GM19238 (cell line): ENCODE measurements around the gene PRKD3.
"Not testable (repeated sequence)": the region's sequence is repeated elsewhere in the genome, so short reads cannot be mapped to it uniquely, and the experiment has no call there.

Source experiments
- DNase-seq: peaks from one replicate; pipeline ENCODE4 v3.0.0; 2011; ENCODE audit warnings: low spot score; ENCODE audit not compliant: insufficient read length

Gene PRKD3

DNA sequence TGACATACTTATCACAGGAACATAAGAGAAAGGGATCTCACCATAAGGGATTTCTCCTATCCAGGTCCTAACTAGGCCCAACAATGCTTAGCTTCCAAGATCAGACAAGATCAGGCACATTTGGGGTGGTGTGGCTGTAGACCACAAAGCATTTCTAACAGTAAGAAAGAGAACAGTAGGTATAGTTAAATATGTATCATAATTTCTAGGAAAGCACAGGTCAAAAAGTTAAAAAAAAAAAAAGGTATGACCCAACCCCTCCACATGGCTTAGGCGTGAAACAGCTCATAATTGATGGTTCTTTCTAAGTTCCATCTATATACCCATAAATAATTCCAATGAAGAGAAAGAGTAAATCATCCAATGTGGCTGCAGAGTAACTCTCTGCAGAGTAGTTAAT lies 6.9 kb downstream of the PRKD3 start:
- no peak for DNase-seq

DNA sequence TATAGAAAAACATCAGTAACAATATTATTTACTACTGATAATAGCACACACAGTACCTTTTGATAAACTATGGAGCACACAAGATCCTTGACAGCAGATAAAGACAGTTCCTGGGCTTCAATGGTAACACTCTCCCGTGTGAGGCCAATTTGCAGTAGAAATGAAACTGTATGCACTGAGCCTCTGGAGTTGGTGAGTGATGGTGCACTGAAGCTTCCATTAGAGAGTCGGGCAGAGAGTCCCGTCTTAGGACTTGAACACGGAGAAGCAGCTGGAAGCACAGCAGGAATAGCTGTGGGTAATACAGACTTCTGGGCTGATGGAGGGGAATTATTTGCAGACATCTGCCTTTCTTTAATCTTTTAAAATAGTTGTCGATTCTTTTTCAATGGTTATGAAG lies 8.5 kb downstream of the PRKD3 start:
- no peak for DNase-seq

DNA sequence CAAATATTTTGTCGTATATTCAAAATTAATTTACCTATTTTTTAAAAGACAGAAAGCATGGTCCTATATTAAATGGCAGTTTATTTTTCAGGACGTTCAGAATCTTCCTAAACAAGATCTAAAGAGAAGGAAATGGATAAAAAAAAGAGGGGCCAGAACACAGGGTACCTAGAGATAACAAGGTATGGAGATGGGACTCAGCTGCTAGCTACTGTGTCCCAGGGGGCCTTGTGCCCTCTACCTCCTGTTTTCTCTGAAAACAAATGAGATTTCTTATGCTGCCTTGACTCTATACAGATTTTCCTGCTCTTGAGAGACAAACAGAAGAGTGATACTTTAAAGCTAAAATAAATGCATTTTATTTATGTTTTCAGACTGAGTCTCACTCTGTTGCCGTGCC lies 9.3 kb downstream of the PRKD3 start:
- no peak for DNase-seq

DNA sequence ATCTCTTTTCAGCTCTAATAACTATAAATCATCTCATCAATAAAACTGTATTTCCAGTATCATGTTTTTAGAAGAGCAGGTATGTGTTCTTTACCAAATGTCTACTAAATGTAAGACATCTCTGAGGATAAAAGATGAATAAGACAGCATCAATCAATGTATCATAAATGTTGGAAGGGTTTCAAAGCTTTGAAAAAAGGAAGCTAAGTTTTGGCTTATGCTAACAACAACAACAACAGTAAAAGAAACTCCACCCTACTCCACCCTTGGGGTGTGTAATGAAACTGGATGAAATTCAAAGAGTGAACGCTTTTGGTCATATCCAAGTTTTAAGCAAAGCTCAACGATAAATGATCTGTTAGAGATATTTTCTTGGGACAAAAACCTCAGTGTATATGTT lies 17.1 kb downstream of the PRKD3 start:
- DNase-seq, result no peak

DNA sequence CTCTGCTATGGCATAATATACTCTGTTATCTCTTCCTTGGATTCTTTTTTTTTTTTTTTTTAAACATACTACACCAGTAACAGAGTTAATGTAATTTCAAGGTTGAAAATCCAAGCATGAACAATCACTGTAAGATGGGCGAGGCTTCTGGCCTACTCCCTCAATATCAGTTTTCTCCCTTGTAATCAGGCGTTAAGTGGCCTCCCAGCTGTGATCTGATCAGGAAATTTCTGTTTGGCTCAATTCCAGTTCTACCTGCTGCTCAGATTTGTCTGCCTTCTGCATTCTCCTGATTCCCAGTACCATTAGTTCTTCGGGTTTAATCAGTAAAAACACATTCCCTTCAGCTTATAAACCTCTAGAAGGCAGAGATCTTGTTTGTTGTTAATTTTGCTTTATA lies 18.6 kb downstream of the PRKD3 start:
- no peak for DNase-seq

DNA sequence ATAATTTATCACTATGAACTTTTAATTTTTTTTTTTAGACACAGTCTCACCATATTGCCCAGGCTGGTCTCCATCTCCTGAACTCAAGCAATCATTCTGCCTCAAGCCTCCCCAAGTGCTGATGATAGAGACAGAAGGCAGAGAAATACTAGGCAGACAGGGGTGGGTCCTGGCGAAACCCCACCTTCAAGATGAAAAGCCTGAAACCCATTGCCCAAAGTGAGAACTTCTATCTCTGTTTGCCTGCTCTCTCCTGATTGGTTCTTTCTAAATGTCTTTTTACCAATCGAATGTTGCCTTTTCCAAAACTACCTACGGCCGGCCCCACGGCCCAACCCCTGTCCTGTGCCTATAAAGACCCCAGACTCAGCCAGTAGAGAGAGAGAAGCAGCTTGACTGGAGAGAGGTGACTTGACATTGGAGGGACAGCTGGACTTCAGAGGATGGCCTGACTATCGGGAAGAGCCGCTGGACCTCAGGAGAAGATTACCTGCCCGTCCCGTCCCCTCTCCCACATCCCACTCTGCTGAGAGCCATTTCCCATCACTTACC lies 21.9 kb downstream of the PRKD3 start:
- no peak for DNase-seq

DNA sequence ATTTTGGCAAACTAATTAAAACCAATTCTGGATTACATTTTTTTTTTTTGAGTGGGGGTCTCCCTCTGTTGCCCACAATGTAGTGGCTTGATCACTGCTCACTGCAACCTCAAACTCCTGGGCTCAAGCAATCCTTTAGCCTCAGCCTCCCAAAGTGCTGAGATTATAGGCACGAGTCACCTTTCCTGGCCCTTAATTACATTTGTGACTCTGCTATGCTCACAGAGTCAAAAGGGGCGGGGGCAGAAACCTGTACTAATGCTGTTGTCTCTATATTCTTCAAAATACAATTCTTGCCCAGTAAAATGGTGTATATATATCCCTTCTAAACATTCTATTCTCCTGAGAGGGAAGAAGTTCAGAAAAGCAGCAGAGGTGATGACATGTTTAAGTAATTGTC lies 23.2 kb downstream of the PRKD3 start:
- DNase-seq, result no peak

DNA sequence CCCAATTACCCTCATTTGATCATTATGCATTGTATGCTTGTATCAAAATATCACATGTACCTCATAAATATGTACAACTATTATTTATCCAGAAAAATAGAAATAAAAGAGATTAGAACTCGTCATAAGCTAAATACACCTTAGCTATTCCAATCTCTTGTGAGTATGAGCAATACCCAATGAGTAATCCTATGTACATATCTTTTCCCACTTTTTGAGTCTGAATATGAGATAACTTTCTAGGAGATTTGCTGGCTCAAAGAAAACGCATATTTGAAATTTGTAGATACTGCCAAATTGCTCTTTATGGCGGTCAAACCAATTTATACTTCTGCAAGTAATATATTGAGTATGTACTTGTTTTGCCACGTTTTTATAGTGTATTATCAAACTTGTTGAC lies 24.1 kb downstream of the PRKD3 start:
- DNase-seq, result no peak

DNA sequence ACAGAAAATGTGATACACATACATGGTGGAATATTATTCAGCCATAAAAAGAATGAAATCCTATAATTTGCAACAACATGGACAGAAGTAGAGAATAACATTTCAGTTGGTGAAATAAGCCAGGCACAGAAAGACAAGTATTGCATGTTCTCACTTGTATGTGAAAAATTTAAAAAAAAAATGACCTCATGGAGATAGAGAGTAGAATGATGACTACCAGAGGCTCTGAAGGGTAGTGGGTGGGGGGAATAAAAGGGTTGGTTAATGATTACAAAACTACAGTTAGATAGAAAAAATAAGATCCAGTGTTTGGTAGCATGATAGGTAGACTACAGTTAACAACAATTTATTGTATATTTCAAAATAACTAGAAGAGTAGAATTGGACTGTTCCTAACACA lies 24.5 kb downstream of the PRKD3 start:
- no peak for DNase-seq

DNA sequence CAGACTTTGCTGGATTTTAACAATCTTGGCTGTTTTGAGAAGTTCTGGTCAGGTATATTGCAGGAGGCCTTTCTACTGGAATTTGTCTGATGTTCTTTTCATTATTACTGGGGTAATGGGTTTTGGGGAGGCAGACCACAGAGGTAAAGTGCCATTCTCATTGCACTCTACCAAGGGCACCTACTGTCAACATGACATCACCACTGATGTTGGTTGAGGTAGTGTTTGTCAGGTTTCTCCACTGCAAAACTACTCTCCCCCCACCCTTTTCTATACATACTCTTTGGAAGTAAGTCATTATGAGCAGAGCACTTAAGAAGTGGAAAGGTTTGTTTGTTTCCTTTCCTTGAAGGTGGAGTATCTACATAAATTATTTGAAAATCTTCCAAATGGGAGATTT lies 27.0 kb downstream of the PRKD3 start:
- DNase-seq, result no peak

DNA sequence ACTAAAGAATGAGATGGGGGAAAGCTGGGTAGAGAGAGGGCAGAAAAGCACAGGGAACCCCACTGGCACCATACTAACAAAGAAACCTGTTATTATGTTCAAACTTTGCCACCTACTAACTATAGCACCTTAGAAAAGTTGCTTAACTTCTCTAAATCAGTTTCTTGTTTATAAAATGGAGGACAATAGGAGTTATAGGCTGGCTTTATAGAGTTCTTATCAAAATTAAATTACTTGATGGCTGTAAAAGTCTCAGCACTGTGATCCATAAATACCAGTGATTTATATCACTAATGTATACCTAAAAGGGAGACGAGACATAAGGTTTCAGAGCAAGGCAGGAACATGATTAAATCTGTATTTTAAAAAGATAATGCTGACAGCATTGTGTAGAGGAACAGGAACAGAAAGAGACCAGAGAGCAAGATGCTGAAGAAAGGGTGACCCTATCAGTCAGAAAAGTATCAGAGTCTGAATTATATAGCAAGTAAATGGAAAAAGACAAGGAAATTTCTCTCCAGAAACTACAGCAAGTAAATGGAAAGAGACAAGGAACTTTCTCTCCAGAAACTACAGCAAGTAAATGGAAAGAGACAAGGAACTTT lies 29.1 kb downstream of the PRKD3 start:
- no peak for DNase-seq

DNA sequence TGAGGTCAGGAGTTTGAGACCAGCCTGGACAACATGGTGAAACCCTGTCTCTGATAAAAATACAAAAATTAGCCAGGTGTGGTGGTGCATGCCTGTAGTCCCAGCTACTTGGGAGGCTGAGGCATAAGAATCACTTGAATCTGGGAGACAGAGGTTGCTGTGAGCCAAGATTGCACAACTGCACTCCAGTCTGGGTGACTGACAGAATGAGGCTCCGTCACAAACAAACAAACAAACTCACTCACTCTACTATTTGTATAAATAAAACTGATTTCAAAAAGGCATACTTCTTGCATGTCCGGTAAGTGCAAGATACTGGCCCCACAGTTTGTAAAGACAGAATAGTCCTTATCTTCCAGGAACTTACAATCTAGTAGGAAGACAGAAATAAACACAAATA lies 29.8 kb downstream of the PRKD3 start:
- DNase-seq, result not testable (repeated sequence)

DNA sequence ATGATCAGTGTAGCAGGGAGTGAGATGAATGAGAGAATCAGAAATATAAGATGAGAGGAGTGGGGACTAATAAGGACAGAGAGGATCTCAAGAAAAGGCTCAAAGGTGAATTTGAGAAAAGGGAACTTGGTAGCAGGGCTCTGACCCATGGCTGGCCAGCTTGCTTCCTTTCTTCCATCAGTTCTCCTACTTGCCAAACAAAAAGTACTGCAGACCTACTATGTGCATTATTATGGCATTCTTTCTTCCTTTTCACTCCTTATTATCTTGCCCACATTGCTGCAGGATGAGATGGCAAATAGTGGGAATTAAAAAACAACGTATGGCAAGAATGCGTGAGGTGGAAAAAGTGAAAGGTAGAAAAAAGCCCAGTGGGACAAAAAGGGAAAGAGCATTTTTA lies 33.0 kb downstream of the PRKD3 start:
- no peak for DNase-seq

DNA sequence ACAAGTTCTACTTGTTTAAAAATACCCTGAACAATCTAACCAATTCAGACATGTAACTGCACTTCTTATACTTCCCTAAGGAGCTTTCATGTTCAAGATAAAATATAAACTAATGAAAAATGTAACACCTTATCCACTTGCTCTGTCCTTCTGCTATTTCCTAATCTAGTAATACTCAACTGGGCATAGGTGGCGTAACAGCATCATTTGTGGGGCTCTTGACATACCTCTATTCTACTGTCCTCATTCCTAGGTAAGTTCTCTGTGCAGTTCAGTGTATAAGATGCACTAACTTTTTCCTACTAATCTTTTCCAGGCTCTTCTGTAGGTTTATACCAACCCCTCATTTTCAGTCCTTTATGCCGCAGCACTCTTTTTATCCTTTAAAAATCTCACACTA lies 36.7 kb downstream of the PRKD3 start:
- no peak for DNase-seq

DNA sequence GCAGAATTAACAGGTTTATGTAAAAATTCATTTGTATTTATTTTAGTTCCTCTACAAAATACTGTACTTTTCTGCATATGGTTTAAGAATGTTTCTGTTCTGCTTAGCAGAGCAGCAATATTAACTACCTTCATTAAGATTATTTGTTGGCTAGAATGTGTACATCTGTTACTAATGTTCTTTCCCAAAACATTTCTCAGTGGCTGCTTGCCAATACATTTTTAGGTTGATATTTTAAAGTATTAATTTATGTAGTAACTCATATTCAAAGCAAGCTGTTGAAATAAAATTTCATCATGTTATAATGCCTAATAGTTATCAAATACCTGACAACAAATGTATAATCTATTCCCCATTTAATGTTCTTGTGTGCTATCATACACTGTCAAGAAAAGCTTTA lies 40.3 kb downstream of the PRKD3 start:
- DNase-seq, result no peak

DNA sequence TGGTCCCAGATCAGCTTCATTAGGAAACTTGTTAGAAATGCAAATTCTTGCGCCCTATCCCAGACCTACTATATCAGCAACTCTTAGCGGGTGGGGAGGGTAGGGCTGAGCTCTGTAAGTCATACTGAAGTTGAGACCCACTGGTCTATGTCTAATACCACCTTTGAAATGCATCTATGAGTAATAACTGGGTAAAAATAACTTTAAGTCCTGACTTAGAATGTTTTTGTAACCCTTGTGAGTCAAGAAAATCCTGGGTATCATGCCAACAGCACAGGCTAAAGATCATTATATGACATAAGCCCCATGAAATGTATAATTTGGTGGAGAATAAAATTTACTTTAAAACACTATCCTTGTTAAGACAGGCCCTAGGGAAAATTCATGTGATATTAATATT lies 41.4 kb downstream of the PRKD3 start:
- DNase-seq, result no peak

DNA sequence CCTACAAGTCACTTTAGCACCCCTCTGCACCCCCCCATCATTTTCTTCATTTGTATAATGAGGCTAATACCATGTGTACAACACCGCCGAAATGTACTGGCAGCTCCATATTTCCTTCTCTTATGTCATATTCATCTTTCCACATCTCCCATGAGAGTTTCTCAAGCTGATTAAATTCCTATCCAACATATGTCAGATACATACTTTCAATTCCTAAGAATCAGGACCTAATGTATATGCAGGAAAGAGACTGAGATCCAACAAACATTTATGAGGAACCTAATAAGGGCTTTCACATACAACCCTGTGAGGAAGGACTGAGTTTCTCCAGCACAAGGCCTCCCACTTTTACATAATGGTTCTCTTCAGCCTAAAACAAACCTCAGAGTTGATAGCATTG lies 41.9 kb downstream of the PRKD3 start:
- no peak for DNase-seq

DNA sequence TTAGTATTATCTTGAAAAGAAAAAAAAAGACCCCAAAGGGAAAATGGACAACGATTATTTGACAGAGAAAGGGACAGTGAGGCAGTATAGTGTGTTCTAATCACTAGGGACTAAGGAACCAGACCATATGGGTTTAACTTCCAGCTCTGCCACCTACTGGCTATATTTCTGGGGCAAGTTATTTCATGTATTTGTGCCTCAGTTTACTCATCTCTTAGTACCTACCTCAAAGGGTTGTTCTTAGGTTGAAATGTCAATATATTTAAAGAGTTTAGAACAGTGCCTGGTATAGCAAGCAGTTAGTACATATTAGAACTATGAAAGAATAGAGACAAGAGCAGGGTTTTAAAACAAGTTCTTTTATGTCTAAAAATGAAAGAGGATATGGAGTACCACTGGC lies 42.7 kb downstream of the PRKD3 start:
- DNase-seq, result no peak

DNA sequence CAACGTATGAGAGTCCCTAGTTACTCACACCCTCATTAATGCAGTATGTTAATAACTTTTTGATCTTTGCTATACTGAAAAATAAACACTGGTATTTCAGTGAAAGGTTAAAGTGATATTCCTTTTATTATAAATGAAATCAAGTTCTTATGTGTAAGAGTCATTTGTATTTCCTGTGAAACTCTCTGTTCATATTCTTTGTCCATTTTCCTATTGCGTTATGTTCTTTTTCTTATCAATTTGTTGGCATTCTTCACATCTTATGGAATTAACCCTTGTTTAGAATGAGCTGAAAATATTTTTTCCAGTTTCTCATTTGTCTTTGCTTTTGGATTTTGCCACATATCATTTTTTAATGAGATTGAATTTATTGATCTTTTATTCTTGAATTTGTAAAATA lies 48.3 kb downstream of the PRKD3 start:
- DNase-seq, result no peak
